ENCODE data around the gene MAB21L3.

DNA sequence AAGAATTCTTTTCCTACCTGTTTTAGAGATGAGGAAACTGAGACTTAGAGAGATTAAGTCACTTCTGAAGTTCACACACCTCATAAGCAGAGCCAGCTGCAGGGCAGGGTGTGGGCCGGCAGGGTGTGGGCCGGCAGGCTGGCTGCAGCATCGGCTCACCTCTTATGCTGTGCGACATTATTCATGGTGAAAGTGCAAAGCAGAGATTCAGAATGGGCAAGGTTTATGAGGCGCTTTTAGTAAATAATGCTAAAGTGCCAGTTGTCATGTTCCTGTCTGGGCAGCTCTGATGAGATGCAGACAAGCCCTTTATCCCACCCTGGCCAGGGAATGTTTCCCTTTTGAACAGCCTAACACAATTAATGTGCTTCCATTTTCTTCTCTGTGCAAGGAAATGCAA is 14.6 kb downstream of the MAB21L3 start:
- TF ChIP-seq CTCF (IDR thresholded peaks at IDR 0.05), result no peak
- no peak for TF ChIP-seq POLR2AphosphoS5 (IDR thresholded peaks at IDR 0.05)
- TF ChIP-seq EP300 (IDR thresholded peaks at IDR 0.05), result no peak
- TF ChIP-seq POLR2A (IDR thresholded peaks at IDR 0.05), result no peak
